ENCODE measurements around the gene YIF1A.

DNA sequence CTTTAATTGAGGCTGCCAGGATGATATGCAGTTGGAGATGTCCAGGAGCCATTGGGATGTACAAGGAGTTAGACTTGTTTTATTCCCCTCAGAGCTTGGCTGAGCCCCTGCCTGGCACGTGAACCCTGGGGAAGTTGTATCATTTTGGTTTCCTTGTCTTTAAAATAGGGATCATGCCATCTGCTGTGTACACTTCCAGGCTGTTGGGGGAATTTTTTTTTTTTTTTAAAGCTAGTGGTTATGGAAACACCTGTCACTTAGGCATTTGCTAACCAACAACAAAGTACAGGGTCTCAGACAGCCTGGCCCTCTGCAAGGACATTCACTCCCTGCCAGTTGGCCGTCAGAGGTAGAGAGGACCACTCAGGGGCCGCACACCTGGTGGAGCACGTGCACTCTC, 29.0 kb downstream of the YIF1A start:
- TF ChIP-seq, protein P1, sequence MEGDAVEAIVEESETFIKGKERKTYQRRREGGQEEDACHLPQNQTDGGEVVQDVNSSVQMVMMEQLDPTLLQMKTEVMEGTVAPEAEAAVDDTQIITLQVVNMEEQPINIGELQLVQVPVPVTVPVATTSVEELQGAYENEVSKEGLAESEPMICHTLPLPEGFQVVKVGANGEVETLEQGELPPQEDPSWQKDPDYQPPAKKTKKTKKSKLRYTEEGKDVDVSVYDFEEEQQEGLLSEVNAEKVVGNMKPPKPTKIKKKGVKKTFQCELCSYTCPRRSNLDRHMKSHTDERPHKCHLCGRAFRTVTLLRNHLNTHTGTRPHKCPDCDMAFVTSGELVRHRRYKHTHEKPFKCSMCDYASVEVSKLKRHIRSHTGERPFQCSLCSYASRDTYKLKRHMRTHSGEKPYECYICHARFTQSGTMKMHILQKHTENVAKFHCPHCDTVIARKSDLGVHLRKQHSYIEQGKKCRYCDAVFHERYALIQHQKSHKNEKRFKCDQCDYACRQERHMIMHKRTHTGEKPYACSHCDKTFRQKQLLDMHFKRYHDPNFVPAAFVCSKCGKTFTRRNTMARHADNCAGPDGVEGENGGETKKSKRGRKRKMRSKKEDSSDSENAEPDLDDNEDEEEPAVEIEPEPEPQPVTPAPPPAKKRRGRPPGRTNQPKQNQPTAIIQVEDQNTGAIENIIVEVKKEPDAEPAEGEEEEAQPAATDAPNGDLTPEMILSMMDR (IDR thresholded peaks at IDR 0.05): no peak
- TF ChIP-seq, protein P2, sequence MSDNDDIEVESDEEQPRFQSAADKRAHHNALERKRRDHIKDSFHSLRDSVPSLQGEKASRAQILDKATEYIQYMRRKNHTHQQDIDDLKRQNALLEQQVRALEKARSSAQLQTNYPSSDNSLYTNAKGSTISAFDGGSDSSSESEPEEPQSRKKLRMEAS (IDR thresholded peaks at IDR 0.05; ENCODE audit: low read depth): no peak
- TF ChIP-seq NFIC (IDR thresholded peaks at IDR 0.05; ENCODE audit: borderline replicate concordance) (no peak), EP300 (IDR thresholded peaks at IDR 0.05; ENCODE audit: borderline replicate concordance in 1 of 2, low read depth in 1 of 2, low read length in 1 of 2) (no peak)

Data from SK-N-SH (cell line).